Kidney epithelial cell (primary cell): ENCODE results near the gene ASIC3. TPM values are rescaled to one million over a fixed set of nuclear protein-coding genes. Genes with fewer than 3 reads are reported as not detected.

Experiments
- DNase-seq: peaks from one replicate; pipeline ENCODE4 v3.0.0-alpha.2; 2010; ENCODE audit warnings: low read depth
- H3K27me3 ChIP-seq: 2 replicates; pipeline ENCODE4 v1.6.0; 2011; ENCODE audit warnings: low read length; ENCODE audit not compliant: control insufficient read depth, insufficient read depth
- H3K36me3 ChIP-seq: 2 replicates; pipeline ENCODE4 v1.5.1; 2011; ENCODE audit warnings: low read length; ENCODE audit not compliant: control insufficient read depth, insufficient read depth
- H3K4me3 ChIP-seq: 2 replicates; pipeline ENCODE4 v1.5.1; 2011; ENCODE audit warnings: low read depth, mild to moderate bottlenecking, control low read depth, low read length
- total RNA-seq: library from RNA; depleted of rRNA; stranded (reverse); fragments of >200 nt; gene quantifications from 2 replicates; pipeline ENCODE4 v1.2.3, GENCODE V29; 2015
- TF ChIP-seq, protein P1 (sequence below): IDR thresholded peaks from 2 replicates; pipeline ENCODE4 v1.5.1; 2011; ENCODE audit warnings: mild to moderate bottlenecking, moderate library complexity, low read length, control low read depth, inconsistent platforms; ENCODE audit not compliant: insufficient read depth, poor library complexity, severe bottlenecking

Gene ASIC3
- total RNA-seq, 1 donor from 2014 or later = 0.04 TPM

DNA sequence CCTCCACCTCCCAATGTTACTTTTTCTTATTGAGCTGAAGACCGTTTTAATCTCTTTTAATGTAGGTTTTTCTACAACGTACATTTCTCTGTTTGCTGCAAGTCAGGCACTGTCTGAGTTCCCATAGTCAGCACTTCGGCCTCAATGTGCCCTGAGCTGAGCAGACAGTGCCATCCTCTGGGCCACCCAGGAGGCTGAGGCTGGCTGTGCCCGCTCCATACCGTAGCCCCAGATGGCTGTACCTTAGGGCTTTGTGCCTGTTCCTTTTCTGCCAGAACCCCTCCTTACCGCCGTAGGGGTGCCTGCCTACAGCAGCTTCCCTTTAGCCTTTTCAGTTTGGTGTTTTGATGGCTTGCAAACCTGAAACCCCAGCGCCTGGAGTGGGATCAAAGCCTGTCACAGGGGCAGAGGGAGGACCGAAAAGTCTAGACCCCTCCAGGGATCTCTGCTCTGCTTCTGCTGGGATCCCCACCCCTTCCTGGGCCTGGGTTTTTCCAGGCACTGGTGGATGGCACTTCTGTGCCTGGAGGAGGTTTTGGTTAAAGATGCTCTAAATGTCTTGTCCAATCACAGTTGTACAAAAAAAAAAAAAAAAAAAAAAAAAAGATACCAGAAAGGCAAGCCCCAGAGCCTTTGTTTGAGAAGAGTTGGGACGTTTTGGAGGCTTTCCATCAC lies 46.9 kb downstream of the ASIC3 start:
- Histone ChIP-seq H3K4me3 (no peak overlapping the region), H3K27me3 (no peaks in the 10 kb centered on the region), H3K36me3 (no peaks in the 10 kb centered on the region)
- no peak for DNase-seq
- TF ChIP-seq, protein P1, sequence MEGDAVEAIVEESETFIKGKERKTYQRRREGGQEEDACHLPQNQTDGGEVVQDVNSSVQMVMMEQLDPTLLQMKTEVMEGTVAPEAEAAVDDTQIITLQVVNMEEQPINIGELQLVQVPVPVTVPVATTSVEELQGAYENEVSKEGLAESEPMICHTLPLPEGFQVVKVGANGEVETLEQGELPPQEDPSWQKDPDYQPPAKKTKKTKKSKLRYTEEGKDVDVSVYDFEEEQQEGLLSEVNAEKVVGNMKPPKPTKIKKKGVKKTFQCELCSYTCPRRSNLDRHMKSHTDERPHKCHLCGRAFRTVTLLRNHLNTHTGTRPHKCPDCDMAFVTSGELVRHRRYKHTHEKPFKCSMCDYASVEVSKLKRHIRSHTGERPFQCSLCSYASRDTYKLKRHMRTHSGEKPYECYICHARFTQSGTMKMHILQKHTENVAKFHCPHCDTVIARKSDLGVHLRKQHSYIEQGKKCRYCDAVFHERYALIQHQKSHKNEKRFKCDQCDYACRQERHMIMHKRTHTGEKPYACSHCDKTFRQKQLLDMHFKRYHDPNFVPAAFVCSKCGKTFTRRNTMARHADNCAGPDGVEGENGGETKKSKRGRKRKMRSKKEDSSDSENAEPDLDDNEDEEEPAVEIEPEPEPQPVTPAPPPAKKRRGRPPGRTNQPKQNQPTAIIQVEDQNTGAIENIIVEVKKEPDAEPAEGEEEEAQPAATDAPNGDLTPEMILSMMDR = no peak

DNA sequence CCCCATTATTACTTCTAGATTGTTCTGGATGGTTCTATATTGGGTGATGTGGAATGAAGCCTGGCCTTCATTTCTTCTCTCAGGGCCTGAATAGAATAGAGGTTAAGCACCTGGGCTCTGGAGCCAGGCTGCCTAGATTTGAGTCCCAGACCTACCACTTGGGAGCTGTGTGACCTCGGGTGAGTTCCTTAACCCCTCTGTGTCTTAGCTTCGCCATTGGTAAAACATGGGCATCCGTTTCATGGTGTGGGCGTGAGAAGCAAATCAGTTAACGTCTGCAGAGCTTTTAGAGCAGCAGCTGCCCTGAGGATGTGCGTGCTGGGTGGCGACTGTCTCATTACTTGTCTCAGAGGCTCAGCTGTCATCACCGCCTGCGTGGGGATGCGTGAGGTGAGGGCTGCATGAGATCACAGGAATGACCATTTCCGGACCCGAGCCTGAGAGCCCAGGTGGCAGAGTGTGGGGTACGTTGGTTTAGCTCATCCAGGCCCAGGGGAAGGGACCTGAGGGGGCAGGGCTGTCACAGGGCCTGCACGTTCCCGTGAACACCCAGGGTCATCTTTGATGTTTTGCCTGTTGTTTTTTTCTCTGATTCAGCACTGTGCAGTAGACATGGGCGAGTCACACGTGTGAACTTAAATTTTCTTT lies 47.6 kb downstream of the ASIC3 start:
- Histone ChIP-seq H3K36me3 (no peaks in the 10 kb centered on the region), H3K4me3 (no peak overlapping the region), H3K27me3 (no peaks in the 10 kb centered on the region)
- DNase-seq = no peak
- TF ChIP-seq, protein P1 = no peak

DNA sequence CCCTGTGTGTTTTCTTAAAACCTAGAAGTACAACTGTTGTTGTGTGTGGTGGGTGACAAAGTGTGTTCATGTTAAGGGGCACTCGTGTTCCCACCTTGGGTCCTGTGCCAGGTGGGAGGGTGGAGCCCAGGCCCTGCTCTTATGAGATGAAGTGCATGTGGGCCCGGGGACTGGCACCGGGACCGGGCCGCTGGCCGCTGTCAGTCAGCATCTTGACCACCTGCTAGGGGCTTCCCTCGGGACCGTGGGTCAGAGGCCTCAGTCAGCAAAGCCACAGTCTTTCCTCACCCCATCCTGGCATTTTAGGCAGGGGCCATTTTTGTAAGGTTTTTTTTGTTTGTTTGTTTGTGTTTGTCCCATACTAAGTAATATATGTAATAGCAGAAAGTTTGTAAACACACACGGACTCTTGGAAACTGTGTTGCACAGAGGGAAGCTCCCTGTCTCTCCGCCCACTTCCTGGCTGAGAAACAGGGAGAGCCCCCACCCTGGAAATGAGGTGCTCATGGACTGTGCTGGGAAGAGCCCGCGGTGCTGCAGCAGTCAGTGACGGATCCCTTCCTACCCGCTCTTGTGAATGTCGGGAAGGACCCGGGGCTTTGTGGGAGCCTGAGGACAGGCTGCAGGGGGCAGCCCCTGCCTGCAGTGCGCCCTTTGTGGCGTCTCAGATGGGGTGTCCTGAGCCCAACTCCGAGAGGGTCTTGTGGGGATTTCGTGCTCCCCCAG lies 51.3 kb downstream of the ASIC3 start:
- no peaks in the 10 kb centered on the region for H3K27me3 ChIP-seq
- H3K36me3 ChIP-seq = no peaks in the 10 kb centered on the region
- H3K4me3 ChIP-seq = no peak overlapping the region
- no peak for DNase-seq
- TF ChIP-seq, protein P1 = no peak

DNA sequence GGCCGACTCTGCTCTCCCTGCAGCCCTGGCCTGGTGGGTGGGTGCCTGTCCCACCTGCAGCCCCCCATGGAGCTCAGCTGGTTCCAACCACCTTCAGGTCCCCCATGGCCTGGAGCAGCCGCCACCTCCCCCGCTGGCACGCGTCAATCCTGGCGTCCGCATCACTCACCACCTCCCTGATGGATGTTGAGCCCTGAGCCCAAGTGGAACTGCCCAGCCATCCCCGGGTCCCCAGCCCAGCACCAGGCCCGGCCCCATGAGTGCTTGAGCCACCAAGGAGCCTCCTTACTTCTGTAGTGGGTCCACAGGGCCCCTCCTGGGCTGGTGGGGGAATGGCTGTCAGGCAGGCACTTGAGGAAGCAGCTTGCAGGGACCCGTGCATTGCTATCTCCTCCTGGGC lies 52.6 kb downstream of the ASIC3 start:
- no peaks in the 10 kb centered on the region for H3K36me3 ChIP-seq
- TF ChIP-seq, protein P1 = no peak

GRCh38 chr7:151101621-151102396 lies 53.5 kb downstream of the ASIC3 start:
- H3K4me3 ChIP-seq = no peak overlapping the region
- DNase-seq = no peak
- no peaks in the 10 kb centered on the region for H3K27me3 ChIP-seq
- TF ChIP-seq, protein P1 = no peak
- no peaks in the 10 kb centered on the region for H3K36me3 ChIP-seq

More for the DNA sequence above, 52.6 kb downstream of the ASIC3 start:
- Histone ChIP-seq H3K27me3 (no peaks in the 10 kb centered on the region), H3K4me3 (no peak overlapping the region)
- no peak for DNase-seq

Other genes with a start within 250 kb of the ASIC3 start
- gene TMEM176B, start 248.2 kb upstream of the ASIC3 start, total RNA-seq = 15.8 and 17.5 TPM in 2 replicates
- 13.3 and 18.9 TPM in 2 replicates for gene TMEM176A, start 247.8 kb upstream of the ASIC3 start, total RNA-seq
- 0.68 and 1.0 TPM in 2 replicates for gene AOC1, start 196.0 kb upstream of the ASIC3 start, total RNA-seq
- 2.1 and 4.1 TPM in 2 replicates for gene KCNH2, start 70.2 kb upstream of the ASIC3 start, total RNA-seq
- 1.0 and 3.1 TPM in 2 replicates for gene NOS3, start 57.5 kb upstream of the ASIC3 start, total RNA-seq
- 0.55 and 2.1 TPM in 2 replicates for gene ATG9B, start 24.0 kb upstream of the ASIC3 start, total RNA-seq
- 36.8 and 37.1 TPM in 2 replicates for gene ABCB8, start 20.1 kb upstream of the ASIC3 start, total RNA-seq
- 21.5 and 27.0 TPM in 2 replicates for gene CDK5, start 9.4 kb downstream of the ASIC3 start, total RNA-seq
- gene SLC4A2, start 11.1 kb downstream of the ASIC3 start, total RNA-seq = 166 and 201 TPM in 2 replicates
- 70.9 and 71.7 TPM in 2 replicates for gene FASTK, start 32.3 kb downstream of the ASIC3 start, total RNA-seq
- 46.3 and 66.0 TPM in 2 replicates for gene TMUB1, start 35.0 kb downstream of the ASIC3 start, total RNA-seq
- gene AGAP3, start 37.9 kb downstream of the ASIC3 start, total RNA-seq = 77.4 and 92.8 TPM in 2 replicates
- not detected in 2 replicates for gene GBX1, start 119.2 kb downstream of the ASIC3 start, total RNA-seq
- gene ASB10, start 138.7 kb downstream of the ASIC3 start, total RNA-seq = not detected in 2 replicates
- gene H2BK1, start 162.0 kb downstream of the ASIC3 start, total RNA-seq = not detected in 2 replicates
- 75.4 and 78.9 TPM in 2 replicates for gene ABCF2, start 178.7 kb downstream of the ASIC3 start, total RNA-seq
- gene CHPF2, start 184.0 kb downstream of the ASIC3 start, total RNA-seq = 60.0 and 83.9 TPM in 2 replicates
- gene SMARCD3, start 200.2 kb downstream of the ASIC3 start, total RNA-seq = 12.6 and 28.7 TPM in 2 replicates